Measurements from ENCODE around the gene SRPX2.

DNA sequence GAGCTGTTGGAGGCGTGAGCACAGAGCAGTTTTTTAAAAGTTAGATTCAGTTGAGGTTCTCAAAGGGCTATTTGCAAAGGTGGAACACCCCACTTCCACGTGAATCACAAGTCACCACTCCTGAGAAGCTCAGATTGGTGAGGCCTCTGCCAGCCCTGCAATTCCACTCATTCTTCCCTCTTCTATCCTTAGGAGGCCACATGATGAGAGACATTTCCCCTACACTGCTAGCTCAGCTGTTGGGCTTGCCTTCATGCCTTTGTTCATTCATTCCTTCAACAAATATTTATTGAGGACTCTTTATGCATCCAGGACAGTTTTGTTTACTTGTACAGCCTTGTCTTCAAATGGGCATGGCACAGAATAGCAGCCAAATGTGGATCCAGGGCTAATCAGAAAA lies 3.7 kb downstream of the SRPX2 start:
- TF ChIP-seq, protein P1, sequence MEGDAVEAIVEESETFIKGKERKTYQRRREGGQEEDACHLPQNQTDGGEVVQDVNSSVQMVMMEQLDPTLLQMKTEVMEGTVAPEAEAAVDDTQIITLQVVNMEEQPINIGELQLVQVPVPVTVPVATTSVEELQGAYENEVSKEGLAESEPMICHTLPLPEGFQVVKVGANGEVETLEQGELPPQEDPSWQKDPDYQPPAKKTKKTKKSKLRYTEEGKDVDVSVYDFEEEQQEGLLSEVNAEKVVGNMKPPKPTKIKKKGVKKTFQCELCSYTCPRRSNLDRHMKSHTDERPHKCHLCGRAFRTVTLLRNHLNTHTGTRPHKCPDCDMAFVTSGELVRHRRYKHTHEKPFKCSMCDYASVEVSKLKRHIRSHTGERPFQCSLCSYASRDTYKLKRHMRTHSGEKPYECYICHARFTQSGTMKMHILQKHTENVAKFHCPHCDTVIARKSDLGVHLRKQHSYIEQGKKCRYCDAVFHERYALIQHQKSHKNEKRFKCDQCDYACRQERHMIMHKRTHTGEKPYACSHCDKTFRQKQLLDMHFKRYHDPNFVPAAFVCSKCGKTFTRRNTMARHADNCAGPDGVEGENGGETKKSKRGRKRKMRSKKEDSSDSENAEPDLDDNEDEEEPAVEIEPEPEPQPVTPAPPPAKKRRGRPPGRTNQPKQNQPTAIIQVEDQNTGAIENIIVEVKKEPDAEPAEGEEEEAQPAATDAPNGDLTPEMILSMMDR (IDR thresholded peaks at IDR 0.05; ENCODE audit: insufficient read depth, low read length, poor library complexity, severe bottlenecking) = no peak
- no peak for TF ChIP-seq EZH2phosphoT487 (conservative IDR thresholded peaks at IDR 0.05; ENCODE audit: low read length)
